Muscle of back (tissue), 13 donors: Measurements from ENCODE around the gene RPRD2. TPM values are rescaled to one million over a fixed set of nuclear protein-coding genes. Genes with fewer than 3 reads are reported as not detected.
"Not testable (repeated sequence)": the region's sequence is repeated elsewhere in the genome, so short reads cannot be mapped to it uniquely, and the experiment has no call there.

Experiments
- DNase-seq, 3 donors: peaks; one replicate each; pipeline versions ENCODE4 v3.0.0 to v3.0.0-alpha.2; 2013
- long read RNA-seq, 9 donors: transcript quantifications; one replicate each; lab custom pipeline, GENCODE V29; 2026
- polyA plus RNA-seq, 10 donors: library from polyadenylated mRNA; unstranded; fragments of 120-200 nt; gene quantifications; one replicate each; pipeline ENCODE4 v1.2.1, GENCODE V29; 2013; ENCODE audit not compliant: insufficient read length in 10 of 10

RPRD2 gene
- 10 to 100 TPM; 20.8 to 29.3 (median 24.4) TPM for polyA plus RNA-seq
- long read RNA-seq, donor 1, full-length matches to known transcripts: 4 of 4 reads
- long read RNA-seq, donor 1, partial matches to known transcripts: 0 of 4 reads
- long read RNA-seq, donor 1, other reads (novel, unspliced or antisense): 0 of 4 reads
- long read RNA-seq, donor 2, full-length matches to known transcripts: 1 of 1 reads
- long read RNA-seq, donor 2, partial matches to known transcripts: 0 of 1 reads
- long read RNA-seq, donor 2, other reads (novel, unspliced or antisense): 0 of 1 reads
- long read RNA-seq, donor 3: 0 reads
- long read RNA-seq, donor 4, full-length matches to known transcripts: 1 of 1 reads
- long read RNA-seq, donor 4, partial matches to known transcripts: 0 of 1 reads
- long read RNA-seq, donor 4, other reads (novel, unspliced or antisense): 0 of 1 reads
- long read RNA-seq, donor 5, full-length matches to known transcripts: 3 of 3 reads
- long read RNA-seq, donor 5, partial matches to known transcripts: 0 of 3 reads
- long read RNA-seq, donor 5, other reads (novel, unspliced or antisense): 0 of 3 reads
- long read RNA-seq, donor 6, full-length matches to known transcripts: 6 of 17 reads
- long read RNA-seq, donor 6, partial matches to known transcripts: 11 of 17 reads
- long read RNA-seq, donor 6, other reads (novel, unspliced or antisense): 0 of 17 reads
- long read RNA-seq, donor 7: 0 reads
- long read RNA-seq, donor 8, full-length matches to known transcripts: 1 of 1 reads
- long read RNA-seq, donor 8, partial matches to known transcripts: 0 of 1 reads
- long read RNA-seq, donor 8, other reads (novel, unspliced or antisense): 0 of 1 reads
- long read RNA-seq, donor 9: 0 reads

DNA sequence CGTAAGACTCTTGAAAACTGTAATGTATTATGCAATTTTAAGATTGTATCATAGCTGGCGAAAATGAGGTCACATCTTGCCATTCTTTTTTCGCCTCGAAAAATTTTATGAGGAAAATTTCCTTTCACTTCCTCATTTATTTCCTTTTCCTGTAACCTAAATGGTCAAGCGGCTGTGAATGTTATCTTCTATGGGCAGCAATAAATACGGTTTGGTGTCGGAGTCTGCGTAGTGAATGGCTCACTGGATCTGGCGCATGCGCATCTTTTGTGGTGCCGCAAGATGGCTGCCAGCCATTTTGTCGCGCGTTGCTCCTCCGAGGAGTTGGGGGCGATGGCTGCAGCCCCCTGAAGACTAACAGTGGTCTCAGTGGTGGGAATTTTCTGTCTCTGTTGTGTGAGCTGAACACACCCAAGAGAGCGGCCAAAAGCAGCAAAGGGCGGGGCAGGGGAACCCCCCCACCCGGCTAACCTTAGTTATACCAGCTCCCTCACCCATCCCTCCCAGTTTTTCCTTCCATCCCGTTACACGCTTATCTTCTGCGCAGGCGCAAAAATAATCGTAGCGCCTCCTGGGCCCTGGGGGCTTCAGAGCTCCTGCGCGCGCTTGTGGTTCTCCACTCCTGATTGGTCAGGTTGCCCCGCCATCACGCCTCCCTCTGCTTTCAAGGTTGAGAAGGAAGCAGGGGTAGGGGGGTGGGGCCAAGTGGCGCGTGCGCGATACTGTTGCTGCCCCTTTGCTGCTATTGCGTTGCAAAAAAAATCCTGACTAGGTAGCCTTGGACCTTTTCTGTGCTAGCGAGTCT lies at the start of gene RPRD2:
Gene RPRD2 (plus strand): TSS at position 722 of the 805 bp plus-strand sequence. CDS start 568 bp downstream, outside the sequence.
- peak; percentile 100 for DNase-seq

DNA sequence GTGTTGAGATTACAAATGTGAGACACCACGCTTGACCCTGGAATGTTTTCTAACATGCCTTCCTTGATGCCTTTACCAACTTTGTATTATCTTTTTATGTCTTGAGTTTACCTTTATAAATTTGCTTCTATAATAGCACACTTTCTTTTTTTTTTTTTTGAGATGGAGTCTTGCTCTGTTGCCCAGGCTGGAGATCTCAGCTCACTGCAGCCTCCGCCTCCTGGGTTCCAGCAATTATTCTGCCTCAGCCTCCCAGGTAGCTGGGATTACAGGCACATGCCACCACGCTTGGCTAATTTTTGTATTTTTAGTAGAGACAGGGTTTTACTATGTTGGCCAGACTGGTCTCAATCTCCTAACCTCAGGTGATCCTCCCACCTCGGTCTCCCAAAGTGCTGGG lies 49.3 kb upstream of the RPRD2 start:
- DNase-seq: not testable (repeated sequence)

GRCh38 chr1:150320667-150320978 lies 43.3 kb upstream of the RPRD2 start:
- peak in 1 of 3 donors; percentile 13 for DNase-seq

- DNase-seq: no peak
Measured at GRCh38 chr1:150321826-150322166, 42.2 kb upstream of the RPRD2 start.

DNA sequence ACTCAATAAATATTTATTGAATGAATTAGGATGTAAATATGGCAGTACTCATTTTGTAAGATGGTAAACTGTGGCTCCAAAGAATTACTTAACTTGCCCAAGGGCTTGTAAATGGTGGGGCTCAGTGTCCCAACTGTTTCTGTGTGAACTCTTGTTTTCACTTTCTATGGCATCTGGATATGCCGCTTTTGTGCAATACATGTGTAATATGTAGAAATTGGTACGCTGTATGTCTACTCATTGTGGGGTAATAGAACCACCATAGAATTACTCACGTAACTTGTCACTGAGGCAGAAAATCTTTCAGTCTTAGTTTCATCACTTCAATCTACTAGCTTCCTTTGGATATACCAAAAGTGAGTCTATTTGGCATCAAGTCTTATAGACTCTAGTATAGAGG lies 41.6 kb upstream of the RPRD2 start:
- DNase-seq: peak in 1 of 3 donors; percentile 7

GRCh38 chr1:150332651-150333290 lies 31.2 kb upstream of the RPRD2 start:
- no peak for DNase-seq

GRCh38 chr1:150346316-150346715 lies 17.6 kb upstream of the RPRD2 start:
- no peak for DNase-seq

DNA sequence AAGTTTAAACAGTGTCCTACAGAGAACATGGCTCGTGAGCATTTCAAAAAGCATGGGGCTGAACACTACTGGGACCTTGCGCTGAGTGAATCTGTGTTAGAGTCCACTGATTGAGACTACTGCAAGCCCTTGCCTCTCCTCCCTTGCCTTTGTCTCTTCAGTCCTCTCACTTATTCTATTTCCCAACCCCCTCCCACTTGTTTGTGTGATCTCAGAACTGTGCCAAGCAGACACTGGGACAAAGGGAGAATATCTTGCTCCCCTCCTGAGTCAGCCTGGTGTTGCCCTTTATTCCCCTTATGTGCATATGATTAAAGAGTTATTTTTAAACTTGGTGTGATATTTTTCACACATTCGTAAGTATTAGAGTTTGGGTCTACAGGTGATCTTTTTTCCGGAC lies 11.1 kb upstream of the RPRD2 start:
- no peak for DNase-seq

- no peak for DNase-seq
Measured at GRCh38 chr1:150362721-150363425, 1.1 kb upstream of the RPRD2 start.

DNA sequence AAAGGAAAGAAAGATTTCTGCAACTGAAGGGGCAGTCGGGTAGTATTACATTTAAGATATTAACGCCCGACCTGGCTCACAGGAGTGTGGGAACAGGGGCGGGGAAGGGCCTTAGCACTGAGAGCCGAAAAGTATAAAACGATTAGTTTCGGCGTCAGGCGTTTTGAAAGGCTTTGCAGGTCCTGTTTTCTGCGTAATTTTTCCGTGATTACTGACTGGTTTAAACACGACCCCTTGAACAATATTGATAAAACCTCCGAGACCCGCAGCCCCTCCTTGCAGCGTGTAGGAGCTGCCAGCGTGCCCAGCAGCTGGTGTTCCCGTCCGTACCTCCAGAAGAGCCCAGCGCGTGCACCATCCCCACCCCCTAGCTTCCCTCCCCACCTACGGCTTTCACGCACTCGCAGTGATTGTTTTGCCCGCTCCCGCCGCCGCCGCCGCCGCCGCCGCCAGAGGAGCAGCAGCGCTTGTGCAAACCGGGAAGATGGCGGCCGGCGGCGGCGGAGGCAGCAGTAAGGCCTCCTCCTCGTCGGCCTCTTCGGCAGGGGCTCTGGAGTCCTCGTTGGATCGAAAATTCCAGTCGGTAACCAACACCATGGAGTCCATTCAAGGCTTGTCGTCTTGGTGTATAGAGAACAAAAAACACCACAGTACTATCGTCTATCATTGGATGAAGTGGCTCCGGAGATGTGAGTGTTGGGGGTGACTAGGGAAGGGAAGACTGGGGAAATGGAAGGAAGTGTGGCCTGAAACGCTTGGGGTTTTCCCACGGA lies 470 bp downstream of the RPRD2 start:
- DNase-seq: peak; percentile 63 to 90 (median 70)

DNA sequence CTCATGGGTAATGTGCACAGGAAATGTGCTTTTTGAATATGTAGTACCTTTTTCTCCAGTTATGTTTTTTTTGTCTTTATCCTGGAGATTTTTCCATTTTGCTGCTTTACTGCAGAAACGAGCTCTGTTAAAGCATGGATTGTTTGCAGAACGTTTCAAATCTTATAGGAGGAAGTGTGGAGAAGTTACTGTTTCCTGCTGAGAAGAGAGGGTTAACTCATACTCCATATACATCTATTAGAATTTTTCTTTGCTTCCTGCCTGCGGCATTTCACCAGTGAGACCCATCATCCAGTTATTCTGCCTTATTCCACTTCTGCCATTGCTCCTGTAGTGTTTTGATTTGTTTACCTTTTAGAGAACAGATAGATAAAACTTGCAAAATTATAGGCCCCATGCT lies 2.0 kb downstream of the RPRD2 start:
- DNase-seq: peak in 2 of 3 donors; percentile 6 to 38

- DNase-seq: peak in 2 of 3 donors; percentile 27 to 36
Measured at GRCh38 chr1:150366416-150367296, 2.7 kb downstream of the RPRD2 start.

GRCh38 chr1:150371110-150371509 lies 7.2 kb downstream of the RPRD2 start:
- DNase-seq: no peak

GRCh38 chr1:150372580-150372979 lies 8.6 kb downstream of the RPRD2 start:
- no peak for DNase-seq

DNA sequence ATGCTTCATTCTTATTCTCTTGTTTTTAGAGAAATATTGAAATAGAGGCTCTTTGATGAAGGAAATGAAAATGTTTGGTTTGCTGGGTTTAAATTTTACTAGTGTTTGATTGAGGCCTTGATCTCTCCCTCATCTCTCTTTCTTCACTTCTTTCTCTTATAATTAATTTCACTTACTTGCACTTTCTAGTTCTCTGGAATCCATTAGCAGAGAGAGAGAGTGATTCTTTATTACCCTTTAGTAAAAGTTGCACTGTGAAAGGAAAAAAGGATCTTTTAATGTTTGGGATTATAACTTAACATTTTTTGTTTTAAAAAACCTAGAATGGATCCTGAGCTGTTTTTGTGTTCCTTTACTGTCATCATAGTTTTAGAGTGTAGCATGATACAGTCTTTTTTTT lies 12.2 kb downstream of the RPRD2 start:
- DNase-seq: no peak

- peak in 2 of 3 donors; percentile 48 to 53 for DNase-seq
Measured at GRCh38 chr1:150383631-150384324, 19.8 kb downstream of the RPRD2 start.

DNA sequence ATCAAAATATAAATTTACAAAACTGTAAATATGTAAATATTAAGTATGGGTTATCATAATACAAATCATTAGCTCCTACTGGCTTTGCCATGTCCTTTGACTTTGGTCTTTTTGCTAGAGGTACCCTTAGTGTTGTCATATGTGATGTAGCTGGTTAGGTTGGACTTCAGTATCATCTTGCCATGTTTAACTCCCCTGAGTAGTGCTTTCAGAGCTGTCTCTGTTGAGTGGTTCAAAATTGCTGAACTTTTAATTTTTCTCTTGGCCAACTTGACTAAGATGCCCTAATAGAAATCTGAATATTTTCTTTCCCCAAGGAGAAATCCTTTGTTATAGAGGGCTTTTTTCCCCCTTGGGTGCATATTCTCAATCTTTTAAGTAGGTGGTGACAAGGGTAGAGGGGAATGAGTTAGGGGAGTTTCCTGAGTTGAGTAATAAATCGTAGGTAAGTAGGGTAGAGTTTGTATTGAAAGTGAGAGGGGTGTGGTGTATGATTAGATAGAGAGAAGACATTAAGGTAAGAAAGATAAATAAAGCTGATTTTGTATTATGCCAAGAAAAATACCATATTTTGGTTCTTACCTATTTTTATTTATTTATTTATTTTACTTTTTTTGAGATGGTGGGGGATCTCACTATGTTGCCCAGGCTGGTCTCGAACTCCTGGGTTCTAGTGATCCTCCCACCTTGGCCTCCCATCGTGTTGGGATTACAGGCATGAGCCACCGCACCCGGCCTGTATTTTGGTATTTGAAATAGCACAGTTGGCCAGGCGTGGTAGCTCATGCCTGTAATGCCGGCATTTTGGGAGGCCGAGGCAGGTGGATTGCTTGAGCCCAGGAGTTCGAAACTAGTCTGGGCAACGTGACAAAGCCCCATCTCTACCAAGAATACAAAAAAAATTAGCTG lies 21.8 kb downstream of the RPRD2 start:
- no peak for DNase-seq
